Measurements from ENCODE around the gene ASAP3.

DNA sequence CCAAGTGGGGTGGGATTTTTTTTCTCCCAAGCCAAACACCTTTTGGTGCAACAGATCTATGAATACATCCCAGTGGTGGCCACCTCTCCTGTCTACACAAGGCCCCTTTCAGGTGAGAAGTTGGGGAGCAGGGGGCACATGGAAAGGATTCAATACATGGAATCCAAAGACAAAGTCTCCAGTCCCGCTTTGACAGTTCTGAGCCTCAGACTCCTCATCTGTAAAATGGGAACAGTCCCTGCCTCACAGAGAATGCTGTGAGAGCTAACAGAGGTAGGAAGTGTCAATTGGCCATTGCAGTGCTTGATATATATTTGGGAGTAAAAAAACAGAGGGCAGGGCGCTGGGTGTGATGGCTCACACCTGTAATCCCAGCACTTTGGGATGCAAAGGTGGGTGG lies 87.6 kb downstream of the ASAP3 start:
- TF ChIP-seq, protein P1, sequence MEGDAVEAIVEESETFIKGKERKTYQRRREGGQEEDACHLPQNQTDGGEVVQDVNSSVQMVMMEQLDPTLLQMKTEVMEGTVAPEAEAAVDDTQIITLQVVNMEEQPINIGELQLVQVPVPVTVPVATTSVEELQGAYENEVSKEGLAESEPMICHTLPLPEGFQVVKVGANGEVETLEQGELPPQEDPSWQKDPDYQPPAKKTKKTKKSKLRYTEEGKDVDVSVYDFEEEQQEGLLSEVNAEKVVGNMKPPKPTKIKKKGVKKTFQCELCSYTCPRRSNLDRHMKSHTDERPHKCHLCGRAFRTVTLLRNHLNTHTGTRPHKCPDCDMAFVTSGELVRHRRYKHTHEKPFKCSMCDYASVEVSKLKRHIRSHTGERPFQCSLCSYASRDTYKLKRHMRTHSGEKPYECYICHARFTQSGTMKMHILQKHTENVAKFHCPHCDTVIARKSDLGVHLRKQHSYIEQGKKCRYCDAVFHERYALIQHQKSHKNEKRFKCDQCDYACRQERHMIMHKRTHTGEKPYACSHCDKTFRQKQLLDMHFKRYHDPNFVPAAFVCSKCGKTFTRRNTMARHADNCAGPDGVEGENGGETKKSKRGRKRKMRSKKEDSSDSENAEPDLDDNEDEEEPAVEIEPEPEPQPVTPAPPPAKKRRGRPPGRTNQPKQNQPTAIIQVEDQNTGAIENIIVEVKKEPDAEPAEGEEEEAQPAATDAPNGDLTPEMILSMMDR (IDR thresholded peaks at IDR 0.05; ENCODE audit: insufficient read depth, low read length, poor library complexity, severe bottlenecking) = no peak
- no peak for TF ChIP-seq EZH2phosphoT487 (conservative IDR thresholded peaks at IDR 0.05; ENCODE audit: low read length)

All from SU-DHL-6 (cell line).